ENCODE measurements around the gene TTC12.

The TTC12 gene

DNA sequence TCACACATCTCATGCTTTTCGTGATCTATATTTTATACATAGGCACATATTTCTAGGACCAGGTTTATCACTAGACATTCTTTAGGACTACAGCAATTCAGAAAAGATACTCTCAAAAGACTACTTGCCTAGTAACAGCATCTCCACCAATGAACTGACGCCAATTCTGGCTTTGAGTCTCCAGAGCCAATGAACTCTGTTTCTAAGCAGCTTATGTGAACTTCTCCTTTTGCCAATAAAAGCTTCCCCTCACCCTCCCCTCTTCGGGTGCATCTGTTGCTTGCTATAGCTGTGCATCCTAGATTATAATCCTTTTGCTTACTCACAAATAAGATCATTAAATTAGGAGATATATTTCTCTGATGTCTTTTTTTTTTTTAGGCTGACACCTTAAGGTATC is 61.8 kb downstream of the TTC12 start:
- DNase-seq: peak; percentile 1

DNA sequence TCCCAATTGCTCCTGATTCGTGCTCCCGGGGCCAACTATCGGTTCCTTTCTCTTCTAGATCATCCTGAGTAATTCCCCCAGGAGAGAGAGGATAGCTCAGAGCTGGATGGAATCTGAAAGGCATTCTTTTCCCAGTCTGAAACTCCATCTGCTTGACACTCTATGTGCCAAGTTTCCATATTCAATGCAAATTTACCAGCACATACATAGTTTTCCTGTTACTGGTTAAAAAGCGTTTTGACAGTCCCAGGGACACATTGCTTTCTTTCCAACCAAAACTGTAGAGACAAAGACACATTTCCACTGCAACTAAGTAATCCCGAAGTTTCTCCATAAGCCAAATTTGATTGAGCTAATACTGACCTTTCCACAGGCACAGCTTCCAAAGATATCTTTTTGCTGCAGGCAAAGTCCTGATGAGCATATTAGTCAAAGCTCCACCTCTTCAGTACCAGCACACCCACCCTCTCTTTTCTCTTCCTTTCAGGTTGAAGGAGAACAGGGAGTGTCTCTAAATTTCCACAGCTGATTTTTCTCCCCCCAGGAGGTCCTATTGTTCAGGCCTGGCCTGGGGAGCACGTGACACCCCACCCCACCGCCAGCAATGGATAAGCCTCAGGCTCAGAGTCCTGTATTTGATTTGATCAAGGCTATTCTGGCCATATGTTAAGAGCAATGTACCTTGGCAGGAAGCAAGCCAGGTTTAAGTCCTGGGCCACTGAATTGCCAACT is 63.5 kb downstream of the TTC12 start:
- no peak for DNase-seq

DNA sequence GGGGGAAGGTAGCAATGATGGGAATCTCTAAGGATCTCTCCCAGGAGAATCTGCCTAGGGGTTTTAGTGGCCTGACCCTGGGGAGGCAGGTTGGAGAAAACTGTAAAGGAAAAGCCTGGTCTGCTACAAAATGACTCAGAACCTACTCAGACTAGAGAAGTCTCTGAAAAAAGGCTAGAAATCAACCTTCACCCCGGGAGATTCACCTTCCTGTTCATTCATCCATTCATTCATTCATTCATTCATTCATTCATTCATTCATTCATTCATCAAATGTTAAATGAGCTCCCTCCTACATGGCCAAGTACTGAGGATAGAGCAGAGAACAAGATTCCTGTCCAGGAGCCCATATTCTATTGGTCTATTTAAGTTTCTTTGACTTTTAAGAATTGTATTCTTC is 64.3 kb downstream of the TTC12 start:
- no peak for DNase-seq

DNA sequence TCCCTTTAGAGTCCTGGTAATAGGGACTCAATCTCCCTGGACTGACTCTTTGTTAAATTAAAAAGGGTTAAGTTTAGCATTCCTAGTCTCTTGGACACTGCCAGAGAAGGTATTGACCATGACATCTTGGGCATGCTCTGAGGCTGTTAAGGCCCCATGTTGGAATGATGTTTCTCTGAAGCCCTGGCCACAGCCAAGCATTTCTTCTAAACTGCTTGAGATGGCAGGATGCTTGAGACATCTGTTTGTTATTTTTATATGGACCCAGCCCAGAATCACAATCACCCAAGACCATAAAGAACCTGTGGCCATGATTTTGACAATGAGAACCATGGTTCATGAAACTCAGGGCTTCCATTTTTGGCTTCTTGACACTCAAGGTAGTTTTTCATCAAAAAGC is 67.7 kb downstream of the TTC12 start:
- DNase-seq: no peak

DNA sequence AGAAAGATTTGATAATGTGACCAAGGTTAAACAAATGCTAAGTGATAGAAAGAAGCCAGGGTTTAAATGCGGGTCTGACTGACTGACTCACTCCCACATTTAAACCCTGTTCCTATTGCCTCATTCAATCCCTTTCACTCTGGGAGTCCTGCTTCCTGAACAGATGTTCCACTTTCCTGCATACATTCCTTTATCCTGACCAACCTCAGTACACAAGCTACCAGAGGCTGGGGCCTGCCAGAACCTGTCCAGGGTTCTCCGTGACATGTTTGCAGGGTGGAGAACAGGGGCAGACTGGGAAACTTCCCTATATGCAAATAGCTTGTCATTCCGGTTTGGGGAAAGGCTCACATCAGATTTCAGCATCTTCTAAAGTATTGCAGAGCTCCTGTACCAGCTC is 70.2 kb downstream of the TTC12 start:
- DNase-seq: no peak

DNA sequence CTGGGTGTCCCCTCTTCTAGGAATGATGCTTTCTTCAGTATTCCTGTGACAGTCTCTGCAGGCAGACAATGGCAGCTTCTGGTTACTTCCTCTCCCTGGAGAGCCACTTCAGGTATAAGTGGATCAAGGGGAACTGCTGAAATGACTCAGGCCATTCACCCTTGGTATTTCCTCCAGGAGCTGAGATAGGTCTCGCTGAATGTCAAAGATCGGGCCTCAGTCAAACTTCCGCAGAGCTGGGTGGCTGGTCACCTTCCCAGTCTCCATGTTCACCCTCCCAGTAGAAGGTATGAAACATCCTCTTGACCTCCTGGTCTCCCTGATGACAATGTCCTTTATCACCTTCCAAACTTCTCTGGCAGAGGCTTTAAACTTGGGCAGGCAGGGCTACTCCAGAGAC is 71.4 kb downstream of the TTC12 start:
- DNase-seq: no peak

DNA sequence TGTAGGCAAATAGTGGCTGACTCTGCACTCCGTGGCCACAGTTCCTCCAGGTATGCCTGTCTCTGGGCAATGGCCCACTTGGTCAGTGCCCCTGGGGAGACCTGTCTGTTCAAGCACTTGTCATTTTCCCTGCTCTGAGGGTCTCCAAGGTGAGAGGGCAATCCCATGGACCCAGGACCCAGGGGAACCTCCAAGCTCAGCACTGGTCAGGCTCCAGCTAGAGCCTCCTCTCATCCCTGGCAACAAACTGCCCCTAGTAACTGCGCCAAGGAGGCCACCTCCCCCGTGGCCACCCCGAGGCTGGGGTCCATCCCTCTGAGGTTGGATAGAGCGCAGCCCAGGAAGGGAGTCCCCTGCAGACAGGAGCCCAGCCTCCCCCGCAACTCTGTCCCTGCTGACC is 72.5 kb downstream of the TTC12 start:
- DNase-seq: no peak

DNA sequence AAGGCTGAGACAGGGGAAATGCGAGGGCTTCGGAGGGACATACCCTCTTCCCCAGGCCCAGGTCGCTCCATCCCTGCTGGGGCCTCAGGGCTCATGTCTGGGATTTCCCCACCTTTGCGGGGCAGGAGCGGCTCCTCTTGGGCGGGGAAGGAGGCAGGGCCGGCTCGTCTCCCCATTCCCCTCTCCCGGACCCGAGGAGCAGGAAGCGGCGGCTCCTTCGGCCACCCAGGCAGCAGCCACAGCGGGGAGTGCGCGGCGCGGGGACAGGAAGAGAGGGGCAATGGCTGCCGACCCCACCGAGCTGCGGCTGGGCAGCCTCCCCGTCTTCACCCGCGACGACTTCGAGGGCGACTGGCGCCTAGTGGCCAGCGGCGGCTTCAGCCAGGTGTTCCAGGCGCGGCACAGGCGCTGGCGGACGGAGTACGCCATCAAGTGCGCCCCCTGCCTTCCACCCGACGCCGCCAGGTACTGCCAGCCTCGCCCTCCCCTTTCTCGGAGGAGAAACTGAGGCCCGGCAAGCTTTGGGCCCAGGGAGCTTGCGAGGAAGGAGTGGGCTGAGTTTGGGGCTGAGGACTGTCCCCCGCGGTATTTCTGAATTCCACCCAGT is 73.3 kb downstream of the TTC12 start, which contains the start of gene ANKK1:
Gene ANKK1 (plus strand): TSS at position 175 of the 607 bp plus-strand sequence. CDS start 106 bp downstream, at position 281.
- DNase-seq: no peak

DNA sequence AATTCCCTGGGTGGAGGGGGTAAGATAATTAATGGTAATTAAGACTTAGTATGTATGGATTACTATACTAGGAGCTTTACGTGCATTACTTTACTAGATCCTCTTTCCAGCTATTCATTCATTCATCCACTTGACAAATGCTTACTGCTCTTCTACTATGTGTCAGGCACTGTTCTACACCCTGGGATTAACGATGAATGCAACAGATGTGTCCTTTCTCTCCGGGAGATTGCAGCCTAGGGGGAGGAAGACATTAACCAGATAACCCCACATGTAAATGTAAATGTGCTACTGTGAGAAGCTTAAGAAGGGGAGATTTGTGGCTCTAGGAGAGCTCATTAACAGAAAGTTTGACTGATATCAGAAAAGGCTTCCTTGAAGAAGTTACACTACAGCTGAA is 74.9 kb downstream of the TTC12 start:
- no peak for DNase-seq

DNA sequence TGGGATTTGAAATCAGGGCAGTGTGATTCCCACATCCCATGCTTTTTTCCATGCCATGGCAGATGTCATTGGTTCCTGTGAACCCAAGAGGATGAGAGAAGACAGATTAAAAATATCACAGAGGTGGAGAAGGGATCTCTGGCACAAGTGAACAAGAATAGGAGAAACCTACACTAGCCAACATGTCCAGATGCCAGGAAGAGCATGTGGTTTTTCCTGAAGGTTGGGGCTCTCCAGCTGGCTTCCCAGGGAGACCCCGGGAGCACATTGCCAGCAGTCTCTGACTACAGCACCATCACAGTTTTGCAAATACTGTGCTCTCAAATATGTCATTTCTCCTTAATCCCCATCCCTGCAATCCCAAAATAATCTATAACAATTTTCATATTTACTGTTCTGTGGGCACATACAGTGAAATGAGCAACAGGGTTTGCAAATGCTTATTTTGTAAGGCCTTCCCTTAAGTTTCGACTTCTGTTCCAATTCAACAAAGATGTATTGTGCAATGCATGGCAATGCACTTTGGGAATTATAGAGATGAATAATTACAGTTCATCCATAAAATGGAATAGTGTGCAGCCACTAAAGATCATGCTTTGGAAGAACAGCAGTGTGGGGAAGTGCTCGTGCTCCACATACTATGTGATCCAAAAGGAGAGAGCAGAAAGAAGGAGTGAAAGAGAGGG is 78.0 kb downstream of the TTC12 start:
- no peak for DNase-seq

DNA sequence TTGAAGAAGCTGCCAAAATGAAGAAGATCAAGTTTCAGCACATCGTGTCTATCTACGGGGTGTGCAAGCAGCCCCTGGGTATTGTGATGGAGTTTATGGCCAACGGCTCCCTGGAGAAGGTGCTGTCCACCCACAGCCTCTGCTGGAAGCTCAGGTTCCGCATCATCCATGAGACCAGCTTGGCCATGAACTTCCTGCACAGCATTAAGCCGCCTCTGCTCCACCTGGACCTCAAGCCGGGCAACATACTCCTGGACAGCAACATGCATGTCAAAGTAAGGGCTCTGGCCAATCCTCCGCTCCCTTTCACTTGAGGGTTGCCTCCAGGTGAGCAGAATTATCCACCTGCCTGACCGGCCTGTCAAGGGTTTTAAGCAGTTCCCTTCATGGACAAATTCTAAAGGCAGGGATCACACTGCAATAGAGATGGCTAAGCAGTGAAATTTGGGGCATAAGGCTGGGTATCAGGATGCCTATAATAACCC is 79.2 kb downstream of the TTC12 start:
- DNase-seq: no peak

DNA sequence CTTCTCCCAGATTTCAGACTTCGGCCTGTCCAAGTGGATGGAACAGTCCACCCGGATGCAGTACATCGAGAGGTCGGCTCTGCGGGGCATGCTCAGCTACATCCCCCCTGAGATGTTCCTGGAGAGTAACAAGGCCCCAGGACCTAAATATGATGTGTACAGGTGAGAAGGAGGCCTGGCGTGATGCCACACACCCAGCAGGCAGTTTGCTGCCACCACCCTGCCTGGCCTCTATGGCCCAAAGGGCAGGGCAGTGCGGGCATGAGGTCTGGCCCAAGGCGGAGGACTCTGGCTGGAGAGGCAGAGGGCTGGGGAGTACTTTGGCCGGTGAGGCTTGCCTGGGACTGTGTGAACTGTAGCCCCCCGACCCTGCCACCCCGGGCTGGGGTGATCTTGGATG is 80.5 kb downstream of the TTC12 start:
- DNase-seq: no peak

DNA sequence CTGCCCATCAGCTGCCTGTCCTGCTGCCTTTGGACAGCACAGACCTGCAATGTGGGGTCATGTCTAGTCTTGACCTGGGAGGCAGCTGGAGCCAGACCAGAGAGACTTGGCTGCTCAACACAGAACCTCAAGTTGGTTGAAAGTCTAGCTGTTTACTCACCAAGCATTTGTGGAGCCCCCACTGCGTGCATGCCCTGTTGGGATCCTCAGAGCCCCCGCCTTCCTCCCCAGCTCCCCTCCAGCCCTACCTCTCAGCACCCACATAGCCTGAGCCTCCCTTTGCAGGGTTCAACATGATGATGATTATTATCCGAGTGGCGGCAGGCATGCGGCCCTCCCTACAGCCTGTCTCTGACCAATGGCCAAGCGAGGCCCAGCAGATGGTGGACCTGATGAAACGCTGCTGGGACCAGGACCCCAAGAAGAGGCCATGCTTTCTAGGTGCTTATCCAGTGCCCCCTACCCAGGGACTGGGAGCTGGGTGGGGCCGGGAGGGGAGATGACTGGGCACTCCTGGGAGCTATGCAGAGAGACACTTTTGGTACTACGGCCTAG is 81.5 kb downstream of the TTC12 start:
- no peak for DNase-seq

DNA sequence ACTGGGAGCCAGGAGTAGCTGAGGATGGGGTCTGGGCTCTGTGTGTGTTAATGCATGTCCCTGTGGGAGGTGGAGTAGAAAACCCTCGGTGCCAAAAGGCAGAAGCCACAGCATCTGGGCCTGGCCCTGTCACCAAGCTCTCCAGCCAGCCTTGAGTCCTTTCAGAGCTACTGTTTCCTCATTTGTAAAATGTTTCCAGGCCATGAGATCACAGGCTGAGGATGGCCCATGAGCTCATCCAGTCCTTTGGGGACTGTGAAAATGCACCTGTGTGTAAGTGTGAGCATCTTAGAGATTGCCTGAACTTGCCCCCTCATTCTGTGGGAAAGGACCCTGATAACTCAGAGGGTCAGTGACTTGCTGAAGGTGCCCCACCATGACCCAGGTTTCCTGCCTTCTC is 82.3 kb downstream of the TTC12 start:
- no peak for DNase-seq

DNA sequence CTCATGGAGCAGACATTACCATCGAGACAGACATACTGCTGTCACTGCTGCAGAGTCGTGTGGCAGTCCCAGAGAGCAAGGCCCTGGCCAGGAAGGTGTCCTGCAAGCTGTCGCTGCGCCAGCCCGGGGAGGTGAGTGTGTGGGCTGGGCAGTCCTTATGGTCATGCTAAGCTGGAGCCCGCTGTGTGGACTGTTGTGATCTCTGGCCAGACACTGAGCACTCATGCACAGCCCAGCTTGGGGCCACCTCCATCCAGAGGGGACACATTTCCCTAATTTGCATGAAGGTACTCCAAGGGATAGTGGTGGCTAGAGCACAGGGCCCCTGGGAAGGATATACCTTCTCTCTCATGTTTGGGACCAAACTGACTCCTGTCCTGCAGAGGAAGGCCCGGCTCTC is 82.8 kb downstream of the TTC12 start:
- DNase-seq: no peak

DNA sequence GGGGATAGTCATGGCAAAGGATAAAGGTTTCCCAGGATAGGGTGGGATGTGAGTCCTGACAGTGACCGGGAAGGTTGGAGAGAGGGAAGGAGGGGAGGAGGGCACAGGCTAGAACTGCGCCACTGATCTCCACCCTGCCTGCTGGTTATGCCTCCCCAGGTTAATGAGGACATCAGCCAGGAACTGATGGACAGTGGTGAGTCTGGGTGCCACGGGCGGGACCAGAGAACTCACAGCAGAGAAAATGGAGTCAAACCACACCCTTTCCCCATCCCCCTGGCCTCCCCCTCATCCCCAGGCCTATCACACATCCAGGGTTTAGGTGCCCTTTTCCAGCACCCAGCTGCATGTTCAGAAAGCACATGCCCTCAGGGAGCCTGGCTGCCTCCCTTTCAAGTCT is 83.4 kb downstream of the TTC12 start:
- DNase-seq: no peak

DNA sequence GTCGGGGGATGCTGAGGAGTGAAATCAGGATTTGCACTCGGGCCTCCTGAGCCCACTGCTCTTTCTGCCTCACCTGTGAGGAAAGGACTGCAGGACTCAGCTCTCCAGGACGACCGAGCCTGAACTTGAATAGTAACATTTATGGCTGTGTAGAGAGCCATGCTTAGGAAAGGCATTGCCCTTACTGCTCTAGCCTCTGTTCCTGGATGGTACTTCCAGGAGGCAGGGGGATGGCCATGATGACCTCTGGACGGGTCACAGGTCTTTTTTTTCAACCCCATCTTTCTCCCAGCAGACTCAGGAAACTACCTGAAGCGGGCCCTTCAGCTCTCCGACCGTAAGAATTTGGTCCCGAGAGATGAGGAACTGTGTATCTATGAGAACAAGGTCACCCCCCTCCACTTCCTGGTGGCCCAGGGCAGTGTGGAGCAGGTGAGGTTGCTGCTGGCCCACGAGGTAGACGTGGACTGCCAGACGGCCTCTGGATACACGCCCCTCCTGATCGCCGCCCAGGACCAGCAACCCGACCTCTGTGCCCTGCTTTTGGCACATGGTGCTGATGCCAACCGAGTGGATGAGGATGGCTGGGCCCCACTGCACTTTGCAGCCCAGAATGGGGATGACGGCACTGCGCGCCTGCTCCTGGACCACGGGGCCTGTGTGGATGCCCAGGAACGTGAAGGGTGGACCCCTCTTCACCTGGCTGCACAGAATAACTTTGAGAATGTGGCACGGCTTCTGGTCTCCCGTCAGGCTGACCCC is 84.5 kb downstream of the TTC12 start:
- no peak for DNase-seq

DNA sequence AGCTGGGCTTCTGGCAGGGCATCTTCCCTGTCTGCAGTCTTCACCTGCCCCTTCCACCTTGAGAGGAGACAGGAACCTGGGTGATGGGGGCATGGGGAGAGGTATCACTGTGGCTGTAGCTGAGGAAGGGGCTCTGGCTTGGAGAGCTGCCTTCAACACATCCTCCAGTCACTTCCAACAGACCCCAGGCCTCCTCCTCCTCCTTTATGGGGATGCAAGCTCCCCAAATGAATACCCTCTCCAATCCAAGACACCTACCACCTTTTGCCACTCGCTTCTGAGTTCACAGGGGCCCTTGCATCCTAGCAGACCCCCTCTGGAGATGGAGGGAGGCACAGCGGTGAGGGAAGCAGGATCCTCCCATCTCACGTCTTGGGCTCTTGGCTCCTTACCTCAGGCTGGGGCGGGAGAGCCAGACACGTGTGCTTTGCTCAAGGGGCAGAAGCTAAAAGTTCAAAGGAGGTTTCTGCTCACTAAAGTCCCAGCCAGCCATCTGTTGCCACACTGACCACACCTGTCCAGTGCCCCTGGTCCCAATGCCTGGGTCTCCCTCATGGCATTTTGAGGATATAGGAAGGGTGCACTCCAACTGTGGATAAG is 86.3 kb downstream of the TTC12 start:
- DNase-seq: no peak

DNA sequence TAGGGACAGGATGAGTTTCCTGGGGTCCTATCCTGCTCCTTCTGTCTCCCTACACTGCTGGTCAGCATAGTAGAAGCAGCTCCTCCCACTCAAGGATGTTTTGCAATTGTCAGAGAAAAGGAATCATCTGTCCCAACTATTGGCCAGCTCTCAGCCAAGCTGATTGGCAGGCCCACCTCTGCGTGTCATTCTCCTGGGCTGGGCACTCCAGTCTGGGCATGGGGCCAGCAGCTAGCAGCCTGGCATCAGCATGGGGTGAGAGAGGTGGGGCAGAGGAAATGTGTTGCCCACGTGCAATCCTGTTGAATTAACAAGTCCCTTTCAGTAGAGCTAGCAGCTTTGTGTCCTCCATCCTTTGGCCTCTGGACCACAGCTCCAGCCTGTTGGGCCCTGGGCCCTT is 87.3 kb downstream of the TTC12 start:
- peak; percentile 7 for DNase-seq

DNA sequence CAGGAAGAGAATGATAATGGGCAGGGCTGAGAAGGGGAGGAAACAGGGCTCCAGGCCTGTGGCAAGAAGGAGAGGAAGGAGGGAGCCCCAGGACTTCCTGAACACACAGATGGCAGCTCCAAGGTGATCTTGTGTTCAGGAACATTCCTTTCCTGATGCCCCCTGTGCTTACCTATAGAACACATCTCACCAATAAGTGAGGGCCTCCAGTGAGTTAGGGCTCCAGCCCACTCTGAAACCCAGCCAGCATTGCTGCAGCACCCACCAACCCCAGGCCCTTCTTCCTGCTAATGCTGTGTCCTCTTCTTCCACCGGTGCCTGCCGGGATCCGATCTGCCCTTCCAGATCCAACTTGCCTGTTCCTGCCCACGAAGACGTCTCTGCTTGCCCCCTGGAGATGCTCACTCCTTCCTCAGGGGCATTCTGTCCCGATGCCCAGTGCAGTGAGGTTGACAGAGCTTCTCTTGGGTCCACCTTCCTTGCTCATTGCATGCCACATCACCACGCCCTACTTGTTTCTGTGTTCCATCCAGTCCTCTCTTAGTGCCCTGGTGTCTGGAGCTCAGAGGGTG is 90.6 kb downstream of the TTC12 start:
- no peak for DNase-seq

DNA sequence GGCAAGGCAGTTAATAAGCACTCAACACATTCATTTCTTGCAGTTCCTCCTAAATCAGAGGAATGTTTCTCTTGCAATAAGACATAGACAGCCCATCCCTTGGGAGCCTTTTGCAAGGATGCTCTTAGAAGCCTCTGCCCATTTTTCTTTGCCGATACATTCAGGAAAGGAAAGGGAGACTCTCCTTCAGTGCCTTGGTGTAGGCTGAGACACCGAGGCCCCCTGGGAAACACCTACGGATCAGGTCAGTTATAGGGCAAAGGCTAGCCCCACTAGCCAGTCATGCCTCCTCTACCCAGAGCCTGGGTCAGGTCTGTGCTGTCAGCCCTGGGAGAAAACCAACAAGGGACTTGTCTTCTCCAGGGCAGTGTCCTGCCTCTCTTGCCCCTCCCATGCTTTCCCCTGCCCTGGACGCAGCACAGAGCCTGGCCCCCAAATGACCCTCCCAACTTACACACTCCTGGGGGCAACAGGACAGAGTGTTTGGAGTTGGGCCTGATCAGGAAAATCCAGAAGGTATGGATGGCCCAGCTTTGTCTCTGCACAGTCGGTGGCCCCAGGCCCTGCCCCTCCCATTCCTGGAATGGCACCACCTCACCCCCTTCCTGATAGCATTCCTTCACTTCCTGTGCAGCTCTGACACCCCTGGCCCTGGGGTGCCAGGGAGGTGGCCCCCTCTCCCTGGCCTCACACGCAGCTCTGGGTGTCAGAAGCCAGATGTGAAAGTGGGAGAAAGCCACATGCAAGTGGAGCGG is 91.5 kb downstream of the TTC12 start:
- no peak for DNase-seq

All from suppressor macrophage treated with lipopolysaccharide for 4 hours (primary cell).